Stimulated activated CD4-positive, alpha-beta T cell treated with anti-CD3 and anti-CD28 coated beads, Interleukin-12 subunit alpha, Interleukin-12 subunit beta, amount 100 ng/mL, for 48 hours (primary cell): ENCODE measurements around the gene ARMC8.
"Not testable (repeated sequence)": the region's sequence is repeated elsewhere in the genome, so short reads cannot be mapped to it uniquely, and the experiment has no call there.

Source experiments
- DNase-seq, 3 donors: peaks; one replicate each; pipeline ENCODE4 v3.0.0-alpha.2; 2020; ENCODE audit warnings: low read depth in 2 of 3, low spot score in 1 of 3

The ARMC8 gene

GRCh38 chr3:138187296-138188012, at the start of gene ARMC8:
Gene ARMC8, plus strand, starts transcription at chr3:138187301. Its CDS starts 254 bp downstream, at chr3:138187555.
- DNase-seq, result peak in 2 of 3 donors; percentile 14 to 45

- DNase-seq, result no peak
These were observed 49.2 kb upstream of the ARMC8 start for GRCh38 chr3:138137861-138138260.

GRCh38 chr3:138139691-138140090, 47.4 kb upstream of the ARMC8 start:
- no peak for DNase-seq

GRCh38 chr3:138140940-138141339, 46.2 kb upstream of the ARMC8 start:
- no peak for DNase-seq

GRCh38 chr3:138142181-138142580, 44.9 kb upstream of the ARMC8 start:
- not testable (repeated sequence) for DNase-seq

GRCh38 chr3:138148503-138148902, 38.6 kb upstream of the ARMC8 start:
- DNase-seq, result no peak

GRCh38 chr3:138154534-138154933, 32.6 kb upstream of the ARMC8 start:
- DNase-seq, result no peak

- DNase-seq, result no peak
These were observed 29.4 kb upstream of the ARMC8 start for GRCh38 chr3:138157743-138158142.

- no peak for DNase-seq
These were observed 22.0 kb upstream of the ARMC8 start for GRCh38 chr3:138165061-138165460.

GRCh38 chr3:138172625-138173024, 14.5 kb upstream of the ARMC8 start:
- DNase-seq, result no peak

GRCh38 chr3:138173769-138174420, 13.2 kb upstream of the ARMC8 start:
- peak in 1 of 3 donors; percentile 14 for DNase-seq

- DNase-seq, result peak; percentile 63 to 82 (median 68)
These were observed 12.5 kb upstream of the ARMC8 start, which contains the start of gene DBR1 for GRCh38 chr3:138174421-138175131. Gene DBR1, minus strand, starts transcription at chr3:138174921. Its CDS starts 126 bp downstream, at chr3:138174795.

- DNase-seq, result peak in 1 of 3 donors; percentile 18
These were observed 6.6 kb upstream of the ARMC8 start for GRCh38 chr3:138180375-138181029.

- DNase-seq, result no peak
These were observed 2.1 kb upstream of the ARMC8 start for GRCh38 chr3:138184994-138185393.

- DNase-seq, result no peak
These were observed 880 bp upstream of the ARMC8 start for GRCh38 chr3:138186221-138186620.

- DNase-seq, result peak; percentile 82 to 86 (median 83)
These were observed 252 bp upstream of the ARMC8 start for GRCh38 chr3:138186803-138187295.

GRCh38 chr3:138188013-138188730, 1.1 kb downstream of the ARMC8 start:
- no peak for DNase-seq

GRCh38 chr3:138195481-138195880, 8.4 kb downstream of the ARMC8 start:
- no peak for DNase-seq

GRCh38 chr3:138196023-138196422, 8.9 kb downstream of the ARMC8 start:
- no peak for DNase-seq

- DNase-seq, result no peak
These were observed 10.0 kb downstream of the ARMC8 start for GRCh38 chr3:138197058-138197457.
